NB4 (cell line): ENCODE results near the gene MLC1.

Source experiments
- DNase-seq: peaks from one replicate; pipeline ENCODE4 v3.0.0; 2010; ENCODE audit warnings: low read depth
- H3K4me3 ChIP-seq: one replicate; pipeline ENCODE4 v1.5.1; 2011; ENCODE audit warnings: mild to moderate bottlenecking, low read depth, low read length, moderate library complexity
- MYC ChIP-seq: IDR thresholded peaks from 2 replicates; pipeline ENCODE4 v1.6.1; 2011; ENCODE audit warnings: low read depth, low read length
- POLR2A ChIP-seq: IDR thresholded peaks from 2 replicates; pipeline ENCODE4 v1.6.1; 2011; ENCODE audit warnings: mild to moderate bottlenecking; ENCODE audit not compliant: insufficient read length; ENCODE audit errors: extremely low read depth
- TF ChIP-seq, protein P1 (sequence below): IDR thresholded peaks from one replicate; pipeline ENCODE4 v1.5.1; 2012; ENCODE audit warnings: low read depth, low read length
- TF ChIP-seq, protein P2 (sequence below): IDR thresholded peaks from 2 replicates; pipeline ENCODE4 v1.6.1; 2011; ENCODE audit warnings: low read depth, low read length

Gene MLC1

GRCh38 chr22:50035131-50035881 lies 49.9 kb downstream of the MLC1 start:
- DNase-seq = no peak
- H3K4me3 ChIP-seq = no peak overlapping the region
- TF ChIP-seq MYC (no peak), POLR2A (no peak)
- TF ChIP-seq, protein P1, sequence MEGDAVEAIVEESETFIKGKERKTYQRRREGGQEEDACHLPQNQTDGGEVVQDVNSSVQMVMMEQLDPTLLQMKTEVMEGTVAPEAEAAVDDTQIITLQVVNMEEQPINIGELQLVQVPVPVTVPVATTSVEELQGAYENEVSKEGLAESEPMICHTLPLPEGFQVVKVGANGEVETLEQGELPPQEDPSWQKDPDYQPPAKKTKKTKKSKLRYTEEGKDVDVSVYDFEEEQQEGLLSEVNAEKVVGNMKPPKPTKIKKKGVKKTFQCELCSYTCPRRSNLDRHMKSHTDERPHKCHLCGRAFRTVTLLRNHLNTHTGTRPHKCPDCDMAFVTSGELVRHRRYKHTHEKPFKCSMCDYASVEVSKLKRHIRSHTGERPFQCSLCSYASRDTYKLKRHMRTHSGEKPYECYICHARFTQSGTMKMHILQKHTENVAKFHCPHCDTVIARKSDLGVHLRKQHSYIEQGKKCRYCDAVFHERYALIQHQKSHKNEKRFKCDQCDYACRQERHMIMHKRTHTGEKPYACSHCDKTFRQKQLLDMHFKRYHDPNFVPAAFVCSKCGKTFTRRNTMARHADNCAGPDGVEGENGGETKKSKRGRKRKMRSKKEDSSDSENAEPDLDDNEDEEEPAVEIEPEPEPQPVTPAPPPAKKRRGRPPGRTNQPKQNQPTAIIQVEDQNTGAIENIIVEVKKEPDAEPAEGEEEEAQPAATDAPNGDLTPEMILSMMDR = no peak
- TF ChIP-seq, protein P2, sequence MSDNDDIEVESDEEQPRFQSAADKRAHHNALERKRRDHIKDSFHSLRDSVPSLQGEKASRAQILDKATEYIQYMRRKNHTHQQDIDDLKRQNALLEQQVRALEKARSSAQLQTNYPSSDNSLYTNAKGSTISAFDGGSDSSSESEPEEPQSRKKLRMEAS = no peak

- H3K4me3 ChIP-seq = no peak overlapping the region
- no peak for DNase-seq
- TF ChIP-seq POLR2A (no peak), MYC (no peak)
- TF ChIP-seq, protein P1 = no peak
- TF ChIP-seq, protein P2 = no peak
Measured at GRCh38 chr22:50034126-50035081, 50.8 kb downstream of the MLC1 start.

GRCh38 chr22:50032941-50033601 lies 52.2 kb downstream of the MLC1 start:
- no peak overlapping the region for H3K4me3 ChIP-seq
- DNase-seq = no peak
- TF ChIP-seq MYC (no peak), POLR2A (no peak)
- TF ChIP-seq, protein P1 = no peak
- TF ChIP-seq, protein P2 = no peak

DNA sequence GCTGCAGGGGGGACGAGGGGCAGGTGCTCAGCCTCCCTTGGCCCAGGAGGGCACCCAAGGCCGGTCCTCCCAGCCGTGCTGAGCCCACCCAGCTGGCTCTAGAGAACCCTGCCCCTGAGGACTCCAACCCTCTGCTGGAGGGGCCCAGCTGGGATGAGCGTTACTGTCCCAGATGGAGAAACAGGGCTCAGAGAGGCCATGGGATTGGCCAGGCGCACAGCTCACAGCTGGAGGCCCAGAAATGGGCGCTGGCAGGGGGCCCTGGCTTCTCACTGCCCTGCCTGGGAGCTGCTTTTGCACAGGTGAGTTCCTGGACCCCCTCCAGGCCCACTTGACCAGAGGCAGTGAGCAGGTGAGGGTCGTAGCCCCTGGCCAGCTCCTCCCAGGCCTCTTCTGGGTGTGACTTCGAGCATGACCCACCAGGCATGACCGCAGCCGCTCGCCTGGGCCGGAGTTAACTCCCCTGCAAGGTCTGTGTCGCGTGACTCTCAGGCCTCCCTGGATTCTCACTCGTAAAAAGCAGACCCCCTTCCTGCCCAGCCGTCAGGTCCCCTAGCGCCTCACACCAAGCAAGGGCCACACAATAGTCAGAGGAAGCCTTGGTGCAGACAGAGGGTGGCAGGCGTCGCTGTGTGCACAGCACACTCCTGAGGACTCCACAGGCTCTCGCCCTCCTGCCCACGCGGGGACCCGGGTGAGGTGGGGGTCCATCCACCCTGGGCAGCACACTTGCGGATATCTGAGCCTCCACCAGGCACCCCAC lies 52.9 kb downstream of the MLC1 start:
- TF ChIP-seq, protein P2 = no peak
- TF ChIP-seq POLR2A (no peak), MYC (no peak)
- TF ChIP-seq, protein P1 = no peak
- no peak overlapping the region for H3K4me3 ChIP-seq
- DNase-seq = no peak
